NCI-H2029 treated with DMSO at 0.1 percent for 48 hours (cell line): ENCODE data around the gene RGP1.

ENCODE experiments used
- DNase-seq: peaks from one replicate; lab custom pipeline; 2025; lab: John Stamatoyannopoulos, UW

The RGP1 gene

GRCh38 chr9:35748858-35749514, at the start of gene RGP1, which contains the start of gene GBA2:
RGP1 (plus strand) TSS chr9:35749287; CDS start chr9:35749756, 469 bp downstream.
GBA2 (minus strand) TSS chr9:35749228; CDS start chr9:35748704, 524 bp downstream.
- peak; percentile 16 for DNase-seq

GRCh38 chr9:35700031-35700430, 49.1 kb upstream of the RGP1 start:
- no peak for DNase-seq

GRCh38 chr9:35700942-35701341, 48.1 kb upstream of the RGP1 start:
- no peak for DNase-seq

GRCh38 chr9:35702696-35703095, 46.4 kb upstream of the RGP1 start:
- no peak for DNase-seq

- no peak for DNase-seq
Measured at GRCh38 chr9:35703906-35704672, 45.0 kb upstream of the RGP1 start.

GRCh38 chr9:35705372-35705771, 43.7 kb upstream of the RGP1 start:
- no peak for DNase-seq

GRCh38 chr9:35705836-35706430, 43.2 kb upstream of the RGP1 start:
- DNase-seq, result no peak

- no peak for DNase-seq
Measured at GRCh38 chr9:35706951-35707350, 42.1 kb upstream of the RGP1 start.

- DNase-seq, result no peak
Measured at GRCh38 chr9:35708146-35708545, 40.9 kb upstream of the RGP1 start.

GRCh38 chr9:35710818-35711500, 38.1 kb upstream of the RGP1 start:
- DNase-seq, result no peak

GRCh38 chr9:35711501-35712428, 37.3 kb upstream of the RGP1 start:
- DNase-seq, result no peak

GRCh38 chr9:35712762-35713400, 36.2 kb upstream of the RGP1 start:
- no peak for DNase-seq

GRCh38 chr9:35713578-35713977, 35.5 kb upstream of the RGP1 start:
- DNase-seq, result no peak

- DNase-seq, result no peak
Measured at GRCh38 chr9:35714123-35714522, 35.0 kb upstream of the RGP1 start.

- no peak for DNase-seq
Measured at GRCh38 chr9:35714579-35715252, 34.4 kb upstream of the RGP1 start.

GRCh38 chr9:35716230-35716629, 32.9 kb upstream of the RGP1 start:
- no peak for DNase-seq

GRCh38 chr9:35717132-35717870, 31.8 kb upstream of the RGP1 start:
- no peak for DNase-seq

GRCh38 chr9:35718721-35719511, 30.2 kb upstream of the RGP1 start:
- no peak for DNase-seq

GRCh38 chr9:35719546-35719945, 29.5 kb upstream of the RGP1 start:
- no peak for DNase-seq
